HG03432 (cell line): ENCODE results near the gene RBL1.

Source experiments
- ATAC-seq: cut with Tn5 transposase; IDR thresholded peaks from one replicate; pipeline ENCODE4 v1.9.1; 2021; ENCODE audit warnings: mild to moderate bottlenecking, moderate library complexity; ENCODE audit not compliant: unreplicated experiment

RBL1 gene

GRCh38 chr20:36951979-36952738 is 143.6 kb downstream of the RBL1 start:
- ATAC-seq = no peak

DNA sequence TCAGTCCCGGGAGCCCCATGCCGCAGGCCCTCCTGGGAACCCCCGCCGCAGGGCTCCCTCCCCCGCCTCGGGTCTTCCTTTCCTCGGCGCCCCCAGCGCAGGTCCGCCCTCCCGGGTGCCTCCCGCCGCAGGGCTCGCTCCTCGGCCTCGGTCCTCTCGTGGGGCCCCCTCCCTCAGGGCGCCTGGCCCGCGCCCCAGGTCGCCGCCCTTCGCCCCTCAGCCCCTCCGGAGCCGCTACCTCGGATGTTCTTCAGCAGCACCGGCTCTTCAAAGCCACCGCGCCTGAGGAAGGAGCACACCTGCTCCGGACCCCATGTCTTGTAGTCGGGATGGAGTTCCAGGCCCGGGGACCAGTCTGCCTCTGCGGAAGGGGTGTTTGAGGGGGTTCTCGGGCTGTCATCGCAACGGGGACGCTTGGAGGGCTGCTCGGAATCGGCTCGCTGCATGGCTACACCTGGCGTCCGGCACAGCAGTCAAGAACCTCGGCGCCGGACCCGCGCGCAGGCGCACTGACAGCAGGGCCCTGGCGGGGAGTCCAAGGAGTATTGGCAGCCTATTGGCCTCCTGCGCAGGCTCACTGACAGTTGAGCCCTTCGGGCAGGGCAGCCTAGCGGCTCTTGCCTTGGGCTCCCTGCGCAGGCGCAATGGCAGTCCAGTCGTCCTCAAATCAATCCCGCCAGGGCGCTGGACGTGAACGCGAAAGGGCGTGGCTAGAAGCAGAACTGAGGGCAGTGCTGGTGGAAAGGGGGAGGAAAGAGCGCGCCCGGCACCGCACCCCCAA is 144.4 kb downstream of the RBL1 start, which contains the start of gene SAMHD1:
TSS of gene SAMHD1 (minus strand) at position 511 of the 781 bp plus-strand sequence. CDS start at position 446, 65 bp downstream.
- ATAC-seq = peak; percentile 88

- no peak for ATAC-seq
Measured at GRCh38 chr20:36950414-36951197, 145.2 kb downstream of the RBL1 start.
